Cardiac muscle cell (in vitro differentiated cells and primary cell): Measurements from ENCODE around the gene ARL10. TPM values are rescaled to one million over a fixed set of nuclear protein-coding genes. Genes with fewer than 3 reads are reported as not detected.

ENCODE experiments used
- DNase-seq, 2 donors: peaks; one replicate each; pipeline versions ENCODE4 v3.0.0 to v3.0.0-alpha.2; 2010 to 2017; ENCODE audit warnings: low read depth in 1 of 2, low spot score in 1 of 2
- H3K27ac ChIP-seq: fragments of 200-600 bp; sonication (generic); 2 replicates; pipeline ENCODE4 v1.5.1; 2016
- H3K27me3 ChIP-seq: fragments of 200-600 bp; sonication (generic); 2 replicates; pipeline ENCODE4 v1.6.0; 2016; ENCODE audit warnings: control low read depth
- H3K36me3 ChIP-seq: fragments of 200-600 bp; sonication (generic); 2 replicates; pipeline ENCODE4 v1.5.1; 2016; ENCODE audit warnings: control low read depth
- H3K4me1 ChIP-seq: fragments of 200-600 bp; sonication (generic); 2 replicates; pipeline ENCODE4 v1.8.1; 2017; ENCODE audit warnings: low read depth, mild to moderate bottlenecking, mixed run types
- H3K4me3 ChIP-seq: fragments of 200-600 bp; sonication (generic); 2 replicates; pipeline ENCODE4 v1.5.1; 2016; ENCODE audit warnings: mild to moderate bottlenecking
- H3K9me3 ChIP-seq: fragments of 200-600 bp; sonication (generic); 2 replicates; pipeline ENCODE4 v1.5.1; 2017; ENCODE audit warnings: low read depth, mild to moderate bottlenecking, control low read depth
- CTCF ChIP-seq: IDR thresholded peaks from 2 replicates; pipeline ENCODE4 v1.5.1; 2012; ENCODE audit warnings: low read depth, mild to moderate bottlenecking, low read length
- polyA plus RNA-seq: library from polyadenylated mRNA; unstranded; fragments of >200 nt; fragmentation: Nextera tagmentation; extraction: Ambion mirVana; gene quantifications from 2 replicates; pipeline ENCODE4 v1.2.1, GENCODE V29; 2016
- total RNA-seq: library from RNA; depleted of rRNA; stranded (reverse); fragments of >200 nt; gene quantifications from 2 replicates; pipeline ENCODE4 v1.2.3, GENCODE V29; 2016

Gene ARL10
- total and polyA plus RNA-seq, 2 experiments from 2014 or later: 7.8 to 29.5 TPM

GRCh38 chr5:176412517-176413254, 47.4 kb downstream of the ARL10 start:
- no peaks in the 10 kb centered on the region for H3K36me3 ChIP-seq
- DNase-seq: no peak
- H3K9me3 ChIP-seq: no peaks in the 10 kb centered on the region
- peaks cover 10% of the 10 kb centered on the region for H3K4me1 ChIP-seq
- TF ChIP-seq CTCF: no peak
- H3K27me3 ChIP-seq: no peaks in the 10 kb centered on the region
- no peak overlapping the region for H3K4me3 ChIP-seq
- H3K27ac ChIP-seq: peak overlapping the region; percentile 43

GRCh38 chr5:176413255-176413565, 47.9 kb downstream of the ARL10 start:
- Histone ChIP-seq H3K27me3 (no peaks in the 10 kb centered on the region), H3K36me3 (no peaks in the 10 kb centered on the region), H3K4me3 (no peak overlapping the region), H3K4me1 (peaks cover 10% of the 10 kb centered on the region), H3K27ac (peak overlapping the region; percentile 43), H3K9me3 (no peaks in the 10 kb centered on the region)
- TF ChIP-seq CTCF: no peak
- DNase-seq: no peak

GRCh38 chr5:176413709-176414191, 48.5 kb downstream of the ARL10 start:
- DNase-seq: no peak
- TF ChIP-seq CTCF: no peak
- H3K36me3 ChIP-seq: no peaks in the 10 kb centered on the region
- no peak overlapping the region for H3K4me3 ChIP-seq
- no peaks in the 10 kb centered on the region for H3K27me3 ChIP-seq
- no peaks in the 10 kb centered on the region for H3K9me3 ChIP-seq
- H3K27ac ChIP-seq: peak overlapping the region; percentile 43
- peaks cover 10% of the 10 kb centered on the region for H3K4me1 ChIP-seq

- H3K4me3 ChIP-seq: no peak overlapping the region
- no peak overlapping the region for H3K27ac ChIP-seq
- no peak for DNase-seq
- no peaks in the 10 kb centered on the region for H3K36me3 ChIP-seq
- H3K4me1 ChIP-seq: peaks cover 10% of the 10 kb centered on the region
- H3K9me3 ChIP-seq: no peaks in the 10 kb centered on the region
- TF ChIP-seq CTCF: no peak
- H3K27me3 ChIP-seq: no peaks in the 10 kb centered on the region
These were observed 49.4 kb downstream of the ARL10 start for GRCh38 chr5:176414704-176415103.

GRCh38 chr5:176415240-176415951, 50.1 kb downstream of the ARL10 start:
- Histone ChIP-seq H3K27ac (peak overlapping the region; percentile 82), H3K4me3 (peak overlapping the region; percentile 90), H3K4me1 (peaks cover 10% of the 10 kb centered on the region), H3K27me3 (no peaks in the 10 kb centered on the region), H3K9me3 (no peaks in the 10 kb centered on the region), H3K36me3 (no peaks in the 10 kb centered on the region)
- DNase-seq: no peak
- TF ChIP-seq CTCF: no peak
